ENCODE data around the gene GIGYF2.

DNA sequence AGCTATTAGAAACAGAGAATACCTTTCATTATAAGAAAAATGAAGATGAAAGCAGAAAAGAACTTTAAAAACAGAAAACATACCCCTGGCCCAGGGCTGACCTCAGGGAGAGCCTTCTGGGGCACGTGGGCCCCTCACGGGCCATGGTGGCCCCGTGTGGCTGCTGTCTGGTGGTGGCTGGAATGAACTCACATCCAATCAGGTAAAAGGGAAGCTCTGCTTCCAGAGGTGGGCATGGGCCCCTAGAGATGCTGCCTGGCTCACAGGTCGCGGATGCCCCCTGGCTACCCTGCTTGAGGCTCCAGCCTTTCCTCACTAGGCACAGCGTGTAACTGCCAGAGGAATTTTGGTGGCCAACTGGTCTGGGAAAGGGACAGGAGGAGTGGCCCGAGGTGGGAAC lies 189.5 kb downstream of the GIGYF2 start:
- TF ChIP-seq ESRRG (CRISPR knock-in tag; IDR thresholded peaks at IDR 0.05) = no peak
- TF ChIP-seq TOX (CRISPR knock-in tag; IDR thresholded peaks at IDR 0.05; ENCODE audit: borderline replicate concordance) = no peak
- TF ChIP-seq ZFP3 (CRISPR knock-in tag; IDR thresholded peaks at IDR 0.05) = no peak
- no peak for TF ChIP-seq BACH2 (CRISPR knock-in tag; IDR thresholded peaks at IDR 0.05; ENCODE audit: borderline replicate concordance)
- TF ChIP-seq OSR1 (CRISPR knock-in tag; IDR thresholded peaks at IDR 0.05) = no peak
- no peak for TF ChIP-seq SNAI2 (CRISPR knock-in tag; IDR thresholded peaks at IDR 0.05)
- no peak for TF ChIP-seq RARB (CRISPR knock-in tag; IDR thresholded peaks at IDR 0.05)
- no peak for TF ChIP-seq ZFP30 (CRISPR knock-in tag; IDR thresholded peaks at IDR 0.05)

Data from SK-N-SH treated with all-trans-retinoic acid at 6 μM for 48 hours (cell line).